AG04450 (cell line): Measurements from ENCODE around the gene VTN. TPM values are rescaled to one million over a fixed set of nuclear protein-coding genes. Genes with fewer than 3 reads are reported as not detected.

Experiments used
- CTCF ChIA-PET: fragments of 300-600, 350-600 bp; formaldehyde crosslinking; extraction: SDS; loops from one replicate; lab custom pipeline; 2022; ENCODE audit warnings: antibody characterized with exemption, inconsistent platforms; lab: Charles Lee
- POLR2A ChIA-PET: fragments of 350-600 bp; formaldehyde crosslinking; extraction: SDS; loops from one replicate; lab custom pipeline; 2021; ENCODE audit warnings: antibody characterized with exemption, inconsistent platforms; lab: Yijun Ruan, JAX
- DNase-seq: peaks from one replicate; pipeline ENCODE4 v3.0.0-alpha.2; 2011; ENCODE audit warnings: low read depth, low spot score
- H3K27ac ChIP-seq: one replicate; pipeline ENCODE4 v1.5.1; 2012; ENCODE audit warnings: low read depth, low read length, control low read depth
- H3K27me3 ChIP-seq: one replicate; pipeline ENCODE4 v1.6.0; 2012; ENCODE audit warnings: low read length; ENCODE audit not compliant: control insufficient read depth, insufficient read depth
- H3K4me3 ChIP-seq: 2 replicates; pipeline ENCODE4 v1.5.1; 2011; ENCODE audit warnings: mild to moderate bottlenecking, low read depth, low read length, control low read depth
- H3K9me3 ChIP-seq: 2 replicates; pipeline ENCODE4 v1.5.1; 2012; ENCODE audit warnings: low read length; ENCODE audit not compliant: control insufficient read depth, insufficient read depth
- CTCF ChIP-seq: IDR thresholded peaks from 2 replicates; pipeline ENCODE4 v1.5.1; 2011; ENCODE audit warnings: low read depth, low read length, control low read depth, inconsistent platforms
- polyA plus RNA-seq: library from polyadenylated mRNA; depleted of rRNA; stranded (reverse); fragments of >200 nt; gene quantifications from 2 replicates; pipeline ENCODE4 v1.2.3, GENCODE V29; 2011

The VTN gene
- polyA plus RNA-seq, 1 experiment: 0.53 TPM

- CTCF ChIA-PET: no interaction called here
- no peak overlapping the region for H3K27ac ChIP-seq
Measured at GRCh38 chr17:28331891-28332420, 38.2 kb downstream of the VTN start.

GRCh38 chr17:28330671-28331070, 39.4 kb downstream of the VTN start:
- ChIA-PET CTCF (interaction anchor here (1.0 to 1.2 kb wide), 3 partner anchors 11 to 525 kb away, joined by 3 to 4 read pairs (median 3); partner anchors contain the start of gene TMEM97), POLR2A (no interaction called here)
- Histone ChIP-seq H3K4me3 (no peak overlapping the region), H3K9me3 (no peaks in the 10 kb centered on the region; the same call in 1 of the 2 replicates), H3K27me3 (no peaks in the 10 kb centered on the region), H3K27ac (no peak overlapping the region)
- no peak for DNase-seq
- no peak for TF ChIP-seq CTCF

More at GRCh38 chr17:28331891-28332420, 38.2 kb downstream of the VTN start:
- no peak for DNase-seq
- Histone ChIP-seq H3K4me3 (no peak overlapping the region), H3K9me3 (no peaks in the 10 kb centered on the region; the same call in 1 of the 2 replicates), H3K27me3 (no peaks in the 10 kb centered on the region)
- TF ChIP-seq CTCF: no peak
- POLR2A ChIA-PET: no interaction called here

DNA sequence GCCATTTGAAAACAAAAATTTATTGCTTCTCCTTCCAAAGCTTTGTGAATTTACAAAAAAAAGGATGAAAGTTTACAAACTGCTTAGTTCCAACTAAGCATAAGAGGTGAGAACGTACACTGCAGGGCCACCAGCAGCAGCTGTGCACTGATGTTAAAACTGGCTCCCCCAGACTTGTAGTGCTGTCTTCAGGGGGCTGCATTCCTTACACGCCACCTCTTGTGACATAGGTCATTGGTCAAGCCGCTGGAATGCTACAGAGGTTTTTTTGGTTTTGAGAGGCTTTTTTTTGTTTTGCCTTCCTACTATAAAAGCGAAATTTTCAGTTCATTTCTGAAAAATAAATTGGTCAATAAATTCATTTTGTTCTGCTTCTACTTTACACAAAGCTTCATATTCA, 41.8 kb downstream of the VTN start:
- no peaks in the 10 kb centered on the region for H3K27me3 ChIP-seq
- H3K9me3 ChIP-seq: no peaks in the 10 kb centered on the region
- no peak for DNase-seq
- POLR2A ChIA-PET: no interaction called here
- H3K4me3 ChIP-seq: no peak overlapping the region
- no peak for TF ChIP-seq CTCF
- H3K27ac ChIP-seq: no peak overlapping the region
- CTCF ChIA-PET: interaction anchor here (0.6 to 1.2 kb wide), 3 partner anchors 97 to 435 kb away, joined by 3 to 5 read pairs (median 4); partner anchors contain the start of gene LYRM9

DNA sequence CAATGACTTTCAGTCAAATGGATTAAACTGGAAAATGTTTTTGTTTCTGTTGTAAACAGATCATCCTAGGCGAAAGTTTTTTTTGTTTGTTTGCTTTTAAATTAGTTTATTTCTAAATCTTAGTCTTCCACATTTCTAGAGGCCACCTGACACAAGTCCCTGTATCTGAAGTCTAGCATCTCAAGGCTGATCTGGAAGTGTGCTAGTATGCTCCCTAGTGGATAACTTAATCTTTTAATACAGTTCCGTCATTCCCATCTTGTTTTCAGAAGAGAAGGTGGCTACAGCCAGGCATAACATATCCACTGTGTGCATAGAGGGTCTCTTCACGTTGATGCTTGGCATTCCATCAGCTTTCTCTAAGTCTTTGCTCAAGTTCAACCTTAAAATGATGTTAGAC, 42.4 kb downstream of the VTN start:
- DNase-seq: no peak
- H3K27me3 ChIP-seq: no peaks in the 10 kb centered on the region
- POLR2A ChIA-PET: no interaction called here
- no peak overlapping the region for H3K4me3 ChIP-seq
- CTCF ChIA-PET: interaction anchor here (0.7 to 1.2 kb wide), 2 partner anchors 96 to 434 kb away, joined by 4 to 5 read pairs; partner anchors contain the start of gene LYRM9
- peak; percentile 30; the same call in 1 of the 2 replicates for TF ChIP-seq CTCF
- no peak overlapping the region for H3K27ac ChIP-seq
- H3K9me3 ChIP-seq: no peaks in the 10 kb centered on the region

DNA sequence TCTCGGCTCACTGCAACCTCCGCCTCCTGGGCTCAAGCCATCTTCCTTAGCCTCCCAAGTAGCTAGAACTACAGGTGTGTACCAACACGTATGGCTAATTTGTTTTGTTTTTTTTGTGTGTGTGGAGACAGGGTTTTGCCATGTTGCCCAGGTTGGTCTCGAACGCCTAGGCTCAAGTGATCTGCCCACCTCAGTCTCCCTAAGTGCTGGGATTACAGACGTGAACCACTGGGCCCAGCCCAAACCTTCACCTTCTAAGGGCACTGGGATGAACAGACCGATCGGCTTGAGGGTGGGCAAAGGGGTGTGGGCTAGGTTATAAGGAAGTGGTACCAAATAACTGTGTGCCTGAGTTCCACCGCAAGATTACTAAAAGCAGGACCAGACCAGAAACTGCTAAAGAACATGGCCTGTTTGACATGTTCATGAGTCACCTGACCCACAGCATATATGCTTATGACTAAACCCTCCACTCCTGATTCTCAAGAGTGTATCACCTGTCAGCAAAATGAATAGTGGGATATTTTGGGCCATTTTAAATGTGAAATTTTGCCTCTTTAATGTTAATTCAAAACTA, 43.0 kb downstream of the VTN start:
- H3K27me3 ChIP-seq: no peaks in the 10 kb centered on the region
- CTCF ChIA-PET: no interaction called here
- H3K27ac ChIP-seq: no peak overlapping the region
- no peaks in the 10 kb centered on the region for H3K9me3 ChIP-seq
- no peak for DNase-seq
- POLR2A ChIA-PET: no interaction called here
- no peak overlapping the region for H3K4me3 ChIP-seq
- TF ChIP-seq CTCF: no peak
